Coronary artery (tissue), 2 donors: Measurements from ENCODE around the gene OR8J3.

ENCODE experiments used
- DNase-seq: peaks from one replicate; pipeline ENCODE4 v3.0.0-alpha.2; 2017; ENCODE audit warnings: low spot score
- H3K27ac ChIP-seq, 2 donors: fragments of 200-600 bp; sonication (generic); one replicate each; pipeline ENCODE4 v1.5.1; 2016 to 2019
- H3K4me3 ChIP-seq: fragments of 200-600 bp; sonication (generic); 2 replicates; pipeline ENCODE4 v1.5.1; 2016; ENCODE audit warnings: mild to moderate bottlenecking, moderate library complexity
- TF ChIP-seq, protein P1 (sequence below): fragments of 200-600 bp; sonication (generic); IDR thresholded peaks from one replicate; pipeline ENCODE4 v1.5.1; 2019; ENCODE audit warnings: antibody characterized with exemption

The OR8J3 gene, protein sequence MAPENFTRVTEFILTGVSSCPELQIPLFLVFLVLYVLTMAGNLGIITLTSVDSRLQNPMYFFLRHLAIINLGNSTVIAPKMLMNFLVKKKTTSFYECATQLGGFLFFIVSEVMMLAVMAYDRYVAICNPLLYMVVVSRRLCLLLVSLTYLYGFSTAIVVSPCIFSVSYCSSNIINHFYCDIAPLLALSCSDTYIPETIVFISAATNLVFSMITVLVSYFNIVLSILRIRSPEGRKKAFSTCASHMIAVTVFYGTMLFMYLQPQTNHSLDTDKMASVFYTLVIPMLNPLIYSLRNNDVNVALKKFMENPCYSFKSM

DNA sequence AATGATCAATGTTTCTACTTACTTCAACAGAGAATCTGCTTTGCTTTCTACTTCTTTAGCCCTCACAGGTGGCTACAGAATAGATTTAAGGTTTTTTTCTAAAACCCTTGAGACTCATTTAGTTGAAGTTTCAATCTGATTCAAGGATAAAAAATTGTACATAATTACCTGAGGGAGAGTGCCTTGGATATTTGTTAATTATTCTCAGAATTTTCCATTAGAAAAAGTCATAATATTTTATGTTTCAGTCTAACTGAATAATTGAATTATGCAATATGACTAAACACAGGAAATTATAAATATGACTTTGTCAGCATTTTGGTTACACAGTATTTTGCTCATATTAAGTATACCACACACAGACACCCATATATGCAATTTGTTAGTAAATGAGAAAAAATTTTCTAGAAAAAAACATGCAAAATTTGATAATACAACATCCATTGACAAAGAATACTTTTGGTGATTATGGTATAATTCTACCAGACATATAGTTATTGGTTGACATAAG is at the start of gene OR8J3:
OR8J3 (minus strand) TSS at position 51 of the 511 bp plus-strand sequence. CDS start 2,483 bp downstream, outside the sequence.
- H3K27ac ChIP-seq, result no peak within 1 kb of the TSS
- TF ChIP-seq, protein P1, sequence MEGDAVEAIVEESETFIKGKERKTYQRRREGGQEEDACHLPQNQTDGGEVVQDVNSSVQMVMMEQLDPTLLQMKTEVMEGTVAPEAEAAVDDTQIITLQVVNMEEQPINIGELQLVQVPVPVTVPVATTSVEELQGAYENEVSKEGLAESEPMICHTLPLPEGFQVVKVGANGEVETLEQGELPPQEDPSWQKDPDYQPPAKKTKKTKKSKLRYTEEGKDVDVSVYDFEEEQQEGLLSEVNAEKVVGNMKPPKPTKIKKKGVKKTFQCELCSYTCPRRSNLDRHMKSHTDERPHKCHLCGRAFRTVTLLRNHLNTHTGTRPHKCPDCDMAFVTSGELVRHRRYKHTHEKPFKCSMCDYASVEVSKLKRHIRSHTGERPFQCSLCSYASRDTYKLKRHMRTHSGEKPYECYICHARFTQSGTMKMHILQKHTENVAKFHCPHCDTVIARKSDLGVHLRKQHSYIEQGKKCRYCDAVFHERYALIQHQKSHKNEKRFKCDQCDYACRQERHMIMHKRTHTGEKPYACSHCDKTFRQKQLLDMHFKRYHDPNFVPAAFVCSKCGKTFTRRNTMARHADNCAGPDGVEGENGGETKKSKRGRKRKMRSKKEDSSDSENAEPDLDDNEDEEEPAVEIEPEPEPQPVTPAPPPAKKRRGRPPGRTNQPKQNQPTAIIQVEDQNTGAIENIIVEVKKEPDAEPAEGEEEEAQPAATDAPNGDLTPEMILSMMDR, result no peak
- DNase-seq, result no peak
- no peak within 1 kb of the TSS for H3K4me3 ChIP-seq

DNA sequence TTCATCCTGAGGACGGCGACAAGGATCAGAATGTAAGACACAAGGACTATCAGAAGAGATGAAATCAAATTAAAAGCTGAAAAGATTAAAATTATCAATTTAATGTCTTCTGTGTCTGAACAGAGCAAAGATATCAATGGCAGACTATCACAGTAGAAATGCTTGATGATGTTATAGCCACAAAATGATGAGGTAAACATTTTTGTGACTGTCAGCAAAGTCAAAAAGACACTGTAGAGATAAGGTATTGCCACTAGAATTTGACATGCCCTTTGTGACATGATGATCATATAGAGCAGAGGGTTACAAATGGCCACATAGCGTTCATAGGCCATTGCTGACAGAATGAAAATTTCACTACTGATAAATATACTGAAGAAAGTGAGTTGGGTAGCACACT is 48.6 kb upstream of the OR8J3 start:
- TF ChIP-seq, protein P1, result no peak
- Histone ChIP-seq H3K4me3 (no peak overlapping the region), H3K27ac (no peak overlapping the region)
- DNase-seq, result no peak

DNA sequence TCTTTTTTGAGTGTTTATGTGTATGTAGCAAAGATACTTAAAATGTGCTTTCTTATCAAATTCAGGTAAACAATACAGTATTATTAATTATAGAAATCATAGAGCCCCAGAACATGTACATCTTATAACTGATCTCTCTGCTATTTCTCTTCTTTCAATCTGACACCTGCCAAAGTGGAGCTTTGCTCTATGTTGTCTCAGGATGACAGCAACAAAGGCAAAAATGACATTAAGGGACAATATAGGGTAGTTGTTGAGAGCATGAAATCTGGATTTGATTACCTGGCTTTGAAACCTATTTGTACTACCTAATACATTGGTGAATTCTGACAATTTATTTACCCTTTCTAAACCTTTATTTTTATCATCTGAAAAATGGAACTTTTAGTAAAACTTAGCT is 43.5 kb upstream of the OR8J3 start:
- TF ChIP-seq, protein P1, result no peak
- DNase-seq, result no peak
- no peak overlapping the region for H3K27ac ChIP-seq
- H3K4me3 ChIP-seq, result no peak overlapping the region

DNA sequence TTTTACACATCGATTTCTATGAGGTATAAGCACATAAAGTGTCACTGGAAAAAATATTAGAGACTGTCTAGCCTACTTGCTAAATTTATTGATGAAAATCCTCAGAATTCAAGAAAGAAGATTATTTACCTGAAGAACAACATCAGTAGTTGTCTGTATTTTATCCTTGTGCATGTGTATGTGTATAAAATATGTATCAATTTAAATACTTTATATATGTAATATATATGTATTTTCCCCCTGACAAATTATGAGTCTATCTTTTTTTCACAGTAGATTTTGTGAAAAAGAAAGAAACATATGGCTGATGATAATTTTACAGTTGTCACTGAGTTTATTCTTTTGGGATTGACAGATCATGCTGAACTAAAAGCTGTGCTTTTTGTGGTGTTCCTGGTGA is 36.3 kb upstream of the OR8J3 start, which contains the start of gene OR5J2:
OR5J2 (plus strand) TSS at position 301 of the 400 bp plus-strand sequence; CDS start at position 301, 0 bp downstream.
- DNase-seq, result no peak
- TF ChIP-seq, protein P1, result no peak
- no peak within 1 kb of the TSS for H3K4me3 ChIP-seq
- H3K27ac ChIP-seq, result no peak within 1 kb of the TSS

DNA sequence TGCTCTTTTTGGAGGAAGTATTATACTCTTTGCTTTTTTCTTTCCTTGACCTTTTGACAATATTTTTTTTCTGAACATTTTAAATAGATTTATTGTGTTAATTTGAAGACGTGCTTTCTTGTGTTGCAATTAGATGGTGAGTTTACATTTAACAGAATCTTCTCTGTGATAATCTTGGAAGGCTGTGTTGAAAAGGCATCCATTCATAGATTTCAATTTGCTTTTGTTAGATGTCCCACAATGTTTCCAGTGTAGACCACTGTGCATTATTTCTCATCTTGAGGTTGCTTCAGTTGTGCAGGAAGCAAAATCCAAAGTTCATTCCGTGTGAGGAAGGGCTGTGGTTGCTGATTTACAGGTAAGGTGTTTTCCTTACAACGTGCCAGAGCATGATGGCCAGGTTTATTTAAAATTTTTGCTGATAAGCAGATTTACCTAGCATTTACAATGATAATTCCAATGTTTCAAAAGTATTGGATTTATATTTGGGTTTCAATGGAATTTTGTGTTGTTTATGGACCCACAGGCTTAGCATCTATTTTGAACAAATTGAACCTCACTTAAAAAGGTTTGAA is 32.3 kb upstream of the OR8J3 start:
- no peak for DNase-seq

DNA sequence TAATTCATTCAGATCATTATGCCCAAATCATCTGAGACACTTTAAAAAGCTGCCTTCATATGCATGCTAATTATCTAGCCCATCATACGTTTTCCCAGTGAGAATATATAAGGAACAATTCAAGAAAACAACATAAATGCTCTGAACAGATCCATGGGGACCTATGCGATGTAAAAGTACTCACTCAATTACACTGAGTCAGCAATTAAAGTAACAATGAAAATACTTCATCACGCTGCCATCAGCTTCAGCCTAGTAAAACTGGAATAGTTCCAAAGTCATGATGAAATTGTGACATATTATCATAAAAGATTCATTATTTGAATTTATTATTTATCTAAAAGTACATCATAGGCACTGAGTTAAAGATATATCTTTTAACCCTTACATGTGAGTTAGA is 23.8 kb upstream of the OR8J3 start:
- DNase-seq, result no peak
- TF ChIP-seq, protein P1, result no peak
- no peak overlapping the region for H3K27ac ChIP-seq
- H3K4me3 ChIP-seq, result no peak overlapping the region

More for the DNA sequence above, 32.3 kb upstream of the OR8J3 start:
- TF ChIP-seq, protein P1, result no peak
- no peak overlapping the region for H3K27ac ChIP-seq
- H3K4me3 ChIP-seq, result no peak overlapping the region
